Testis (tissue), 2 donors: ENCODE results near the gene ADAMTS14.

ENCODE experiments used
- POLR2A ChIP-seq: fragments of 450-650 bp; IDR thresholded peaks from one replicate; pipeline ENCODE4 v1.6.1; 2017; ENCODE audit warnings: antibody characterized with exemption, mild to moderate bottlenecking, moderate library complexity
- TF ChIP-seq, protein P1 (sequence below), 3 experiments: fragments of 450-650 bp in 2 of 3; fragments of 200-600 bp in 1 of 3; sonication (generic) in 1 of 3; IDR thresholded peaks; one replicate each; pipeline ENCODE4 v1.5.1; 2016 to 2019; ENCODE audit warnings: antibody characterized with exemption in 3 of 3, mild to moderate bottlenecking in 2 of 3, moderate library complexity in 1 of 3

DNA sequence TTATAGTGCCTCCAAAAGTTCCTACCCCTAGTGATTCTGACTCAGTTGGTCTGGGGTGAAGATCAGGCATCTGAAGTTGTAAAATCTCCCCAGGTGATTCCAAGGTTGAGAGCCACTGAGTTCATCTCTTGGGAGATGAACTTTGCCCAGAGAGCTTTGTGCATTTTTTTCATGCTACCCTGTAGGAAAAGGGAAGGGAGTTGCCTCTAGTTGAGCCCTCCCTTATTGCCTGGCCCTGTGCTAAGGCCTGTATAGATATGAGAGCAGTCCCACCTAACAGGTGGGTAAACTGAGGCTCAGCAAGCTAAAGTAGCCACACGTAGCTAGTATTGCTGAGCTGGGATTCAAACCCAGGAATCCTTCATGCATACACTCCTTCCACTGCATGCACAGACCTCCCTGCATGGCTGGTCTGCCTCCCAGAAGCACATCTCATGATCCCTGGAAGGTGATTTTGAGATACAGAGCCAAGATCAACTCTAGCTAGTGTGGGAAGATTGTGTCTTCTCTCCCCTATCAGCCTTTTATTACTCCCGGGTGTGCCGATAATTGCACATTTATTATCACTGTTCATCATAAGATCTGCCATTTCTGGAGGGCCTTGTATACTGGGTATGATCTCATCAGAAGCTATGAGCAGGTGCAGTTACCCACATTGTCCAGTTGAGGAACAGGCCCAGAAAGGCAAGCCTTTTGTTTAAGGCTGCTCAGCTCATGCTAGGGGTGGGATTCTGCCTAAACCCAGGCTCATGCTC, 65.9 kb downstream of the ADAMTS14 start:
- TF ChIP-seq POLR2A: no peak
- TF ChIP-seq, protein P1, sequence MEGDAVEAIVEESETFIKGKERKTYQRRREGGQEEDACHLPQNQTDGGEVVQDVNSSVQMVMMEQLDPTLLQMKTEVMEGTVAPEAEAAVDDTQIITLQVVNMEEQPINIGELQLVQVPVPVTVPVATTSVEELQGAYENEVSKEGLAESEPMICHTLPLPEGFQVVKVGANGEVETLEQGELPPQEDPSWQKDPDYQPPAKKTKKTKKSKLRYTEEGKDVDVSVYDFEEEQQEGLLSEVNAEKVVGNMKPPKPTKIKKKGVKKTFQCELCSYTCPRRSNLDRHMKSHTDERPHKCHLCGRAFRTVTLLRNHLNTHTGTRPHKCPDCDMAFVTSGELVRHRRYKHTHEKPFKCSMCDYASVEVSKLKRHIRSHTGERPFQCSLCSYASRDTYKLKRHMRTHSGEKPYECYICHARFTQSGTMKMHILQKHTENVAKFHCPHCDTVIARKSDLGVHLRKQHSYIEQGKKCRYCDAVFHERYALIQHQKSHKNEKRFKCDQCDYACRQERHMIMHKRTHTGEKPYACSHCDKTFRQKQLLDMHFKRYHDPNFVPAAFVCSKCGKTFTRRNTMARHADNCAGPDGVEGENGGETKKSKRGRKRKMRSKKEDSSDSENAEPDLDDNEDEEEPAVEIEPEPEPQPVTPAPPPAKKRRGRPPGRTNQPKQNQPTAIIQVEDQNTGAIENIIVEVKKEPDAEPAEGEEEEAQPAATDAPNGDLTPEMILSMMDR (IDR thresholded peaks at IDR 0.05): peak in 1 of 3 experiments; percentile 12
